Measurements from ENCODE around the gene SAMD11. TPM values are rescaled to one million over a fixed set of nuclear protein-coding genes. Genes with fewer than 3 reads are reported as not detected.
A peak's percentile ranks its signal among the peaks of the same experiment; 100 is the strongest.

The SAMD11 gene
- total and polyA plus RNA-seq, 2 of the 8 experiments (the other 6 are each of a cell fraction or from before 2014, with no cell fraction given), result 0.18 to 0.30 TPM

DNA sequence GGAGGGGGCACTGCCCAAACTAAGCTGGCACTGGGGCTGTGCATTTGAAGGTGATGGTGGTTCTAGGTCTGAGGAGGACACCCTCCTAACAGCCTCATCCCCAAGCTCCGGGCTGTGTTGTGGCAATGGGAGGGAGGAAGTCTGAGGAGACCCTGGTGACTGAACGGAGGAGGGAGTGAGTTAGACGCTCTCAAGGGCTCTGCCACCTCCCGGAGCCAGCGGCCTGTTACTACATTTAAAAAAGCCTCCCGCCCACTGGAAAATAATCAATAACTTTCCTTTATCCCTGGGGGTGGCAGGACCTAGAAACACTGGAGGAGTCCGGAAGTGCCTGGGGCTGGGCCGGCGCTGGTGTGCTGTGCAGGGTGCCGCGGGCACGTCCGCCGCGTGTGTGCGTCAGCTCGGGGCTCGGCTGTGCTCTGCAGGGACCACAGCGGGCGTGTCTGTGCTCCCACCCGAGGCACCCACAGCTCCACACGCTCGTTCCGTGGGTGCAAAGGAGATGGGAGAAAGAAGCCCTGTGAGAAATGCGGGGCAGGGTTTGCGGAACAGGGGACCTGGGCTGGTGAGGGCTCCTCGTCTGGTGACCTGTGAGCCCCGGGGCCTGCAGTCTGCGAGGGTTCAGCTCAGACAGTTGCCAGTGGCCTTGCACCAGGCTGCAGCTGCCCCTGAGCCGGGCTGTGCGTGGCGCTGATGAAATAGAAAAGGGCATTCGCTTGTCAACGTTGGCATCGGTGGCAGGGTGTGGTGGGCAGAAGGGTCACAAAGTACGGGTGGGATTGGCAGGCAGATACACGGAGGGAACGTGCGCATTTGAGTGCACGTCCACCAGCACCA is 5.3 kb downstream of the SAMD11 start:
- Histone ChIP-seq H3K56ac (replicated peaks; ENCODE audit: insufficient read length, low read depth, low read length) (no peak overlapping the region), H3K23ac (ENCODE audit: insufficient read length) (no peak overlapping the region), H4K5ac (ENCODE audit: insufficient read length, low read depth, low read length) (no peak overlapping the region), H2BK5ac (ENCODE audit: low read depth, low read length) (no peak overlapping the region), H3K27me3 (replicated peaks in 1 of 4; ENCODE audit: control insufficient read depth in 3 of 4, extremely low read depth in 1 of 4, insufficient read depth in 3 of 4, low read length in 3 of 4) (peaks cover 78 to 97% (median 94%) of the 10 kb centered on the region in 4 experiments), H3K23me2 (ENCODE audit: low read depth, low read length) (peaks cover 6% of the 10 kb centered on the region; the same call in 1 of the 2 replicates), H3K14ac (ENCODE audit: insufficient read length) (no peak overlapping the region), H4K8ac (ENCODE audit: extremely low read depth, insufficient read depth, low read length) (no peak overlapping the region), H2BK20ac (ENCODE audit: low read length) (no peak overlapping the region), H3K4me2 (ENCODE audit: insufficient read depth in 1 of 2, low read depth in 2 of 2, low read length in 2 of 2) (no peak overlapping the region), H2AK5ac (ENCODE audit: low read depth, low read length) (no peak overlapping the region), H4K20me1 (replicated peaks in 1 of 2; ENCODE audit: control insufficient read depth in 1 of 2, insufficient read depth in 2 of 2, low read length in 2 of 2) (peaks cover 19 to 20% of the 10 kb centered on the region in 2 experiments), H3K18ac (ENCODE audit: extremely low read depth, low read length) (no peak overlapping the region), H3K27ac (ENCODE audit: low read depth, low read length) (no peak overlapping the region), H3K79me2 (ENCODE audit: control insufficient read depth in 1 of 2, insufficient read depth in 2 of 2, low read length in 2 of 2) (no peaks in the 10 kb centered on the region), H3K9ac (replicated peaks in 1 of 4; ENCODE audit: extremely low read depth in 1 of 4, low read depth in 3 of 4, low read length in 3 of 4) (no peak overlapping the region), H3K4me1 (replicated peaks in 1 of 4; ENCODE audit: control insufficient read depth in 3 of 4, insufficient read depth in 4 of 4, low read length in 3 of 4) (peaks cover 0 to 22% (median 7%) of the 10 kb centered on the region in 4 experiments; a peak in 4 of 7 replicates), H2BK120ac (replicated peaks; ENCODE audit: low read depth, low read length) (no peak overlapping the region), H4K91ac (replicated peaks; ENCODE audit: insufficient read length, low read length) (no peak overlapping the region), H2BK12ac (ENCODE audit: low read depth, low read length) (peak overlapping the region; percentile 75; the same call in 1 of the 2 replicates), H3K36me3 (ENCODE audit: control insufficient read depth in 2 of 4, insufficient read depth in 4 of 4, low read length in 3 of 4) (peaks cover 0 to 6% (median 0%) of the 10 kb centered on the region in 4 experiments; a peak in 1 of 8 replicates), H3K79me1 (ENCODE audit: low read depth, low read length) (no peaks in the 10 kb centered on the region), H2BK15ac (ENCODE audit: low read length) (no peak overlapping the region), H3K4me3 (ENCODE audit: extremely low read depth in 1 of 4, insufficient read depth in 2 of 4, low read depth in 3 of 4, low read length in 4 of 4) (no peak overlapping the region), H3K9me3 (ENCODE audit: insufficient read depth in 2 of 2, low read depth in 1 of 2, low read length in 1 of 2) (no peaks in the 10 kb centered on the region), H3K4ac (replicated peaks; ENCODE audit: insufficient read length, low read depth, low read length) (no peak overlapping the region), H2AFZ (ENCODE audit: low read length) (no peak overlapping the region)
- POLR2A ChIA-PET (ENCODE audit: partially characterized antibody), result interaction anchor here (1.3 to 4.0 kb wide), 2 partner anchors 12 to 16 kb away, joined by 3 to 28 read pairs; no protein-coding TSS in a partner anchor
- CTCF ChIA-PET (ENCODE audit: partially characterized antibody), result interaction anchor here (0.8 to 4.6 kb wide), 10 partner anchors 9 to 135 kb away, joined by 3 to 45 read pairs (median 4); partner anchors contain the start of gene NOC2L
- DNase-seq (ENCODE audit: low read depth in 1 of 2, low spot score in 2 of 2) (no peak), FAIRE-seq (no peak)
- WGBS, 2 experiments (ENCODE audit: extremely low coverage in 1 of 2, insufficient coverage in 1 of 2, insufficient read length in 1 of 2, insufficient replicate concordance in 2 of 2, low coverage in 1 of 2, low lambda C conversion rate in 2 of 2, missing lambda C conversion rate in 1 of 2), result 79% methylated on average over 40 of the region's 40 CpGs; no CpG with 5 or more reads in 1 of the 2 experiments
- TF ChIP-seq SRF (IDR thresholded peaks at IDR 0.05; ENCODE audit: low read depth, low read length) (no peak), CTCF (IDR thresholded peaks at IDR 0.05; ENCODE audit: control extremely low read depth in 1 of 3, insufficient read depth in 1 of 3, low read depth in 1 of 3, low read length in 3 of 3) (peak in 2 of 3 experiments; percentile 6 to 19; a peak in 3 of 4 replicates), SUZ12 (IDR thresholded peaks at IDR 0.05; ENCODE audit: low read length) (no peak), CBX8 (IDR thresholded peaks at IDR 0.05; ENCODE audit: borderline replicate concordance, low read depth, low read length) (no peak), JUND (IDR thresholded peaks at IDR 0.05; ENCODE audit: low read length) (no peak)
